SK-N-SH treated with all-trans-retinoic acid at 6 μM for 48 hours (cell line): ENCODE measurements around the gene MRPL12.

ENCODE experiments used
- ATAC-seq: fragments of 200-7000 bp; cut with Tn5 transposase; 3 replicates; pipeline ENCODE4 v1.9.1; 2020; ENCODE audit warnings: mild to moderate bottlenecking, moderate library complexity
- ARNTL ChIP-seq: fragments of 450-650 bp; formaldehyde crosslinking; IDR thresholded peaks from 2 replicates; pipeline ENCODE4 v1.5.0; 2020; ENCODE audit warnings: low read depth, mild to moderate bottlenecking, moderate library complexity, borderline replicate concordance
- BACH2 ChIP-seq: fragments of 250-450 bp; sonication (Bioruptor Pico); IDR thresholded peaks from 2 replicates; pipeline ENCODE4 v1.9.0; 2021; ENCODE audit warnings: mild to moderate bottlenecking, borderline replicate concordance
- CSDC2 ChIP-seq: fragments of 250-450 bp; sonication (Bioruptor Pico); IDR thresholded peaks from 2 replicates; pipeline ENCODE4 v1.5.0; 2020; ENCODE audit warnings: mild to moderate bottlenecking, moderate library complexity
- ESRRG ChIP-seq: fragments of 250-450 bp; sonication (Bioruptor Pico); IDR thresholded peaks from 2 replicates; pipeline ENCODE4 v1.6.1; 2021; ENCODE audit warnings: mild to moderate bottlenecking
- GLIS3 ChIP-seq: fragments of 250-450 bp; sonication (Bioruptor Pico); IDR thresholded peaks from 2 replicates; pipeline ENCODE4 v1.5.0; 2020; ENCODE audit warnings: mild to moderate bottlenecking, moderate library complexity
- ISL1 ChIP-seq: fragments of 250-450 bp; sonication (Bioruptor Pico); IDR thresholded peaks from 2 replicates; pipeline ENCODE4 v2.1.2; 2022; ENCODE audit warnings: mild to moderate bottlenecking, moderate library complexity
- OSR1 ChIP-seq: fragments of 250-450 bp; sonication (Bioruptor Pico); IDR thresholded peaks from 2 replicates; pipeline ENCODE4 v1.8.0; 2022; ENCODE audit warnings: moderate library complexity, mild to moderate bottlenecking, inconsistent platforms
- PPARA ChIP-seq: fragments of 250-450 bp; sonication (Bioruptor Pico); IDR thresholded peaks from 2 replicates; pipeline ENCODE4 v1.5.0; 2020; ENCODE audit warnings: mild to moderate bottlenecking, borderline replicate concordance
- RARB ChIP-seq: fragments of 250-450 bp; sonication (Bioruptor Pico); IDR thresholded peaks from 2 replicates; pipeline ENCODE4 v1.8.0; 2021; ENCODE audit warnings: mild to moderate bottlenecking, moderate library complexity
- TCF4 ChIP-seq: fragments of 250-450 bp; sonication (Bioruptor Pico); IDR thresholded peaks from 2 replicates; pipeline ENCODE4 v1.8.0; 2021; ENCODE audit warnings: mild to moderate bottlenecking, moderate library complexity, borderline replicate concordance
- TOX ChIP-seq: fragments of 250-450 bp; sonication (Bioruptor Pico); IDR thresholded peaks from 2 replicates; pipeline ENCODE4 v1.8.0; 2021; ENCODE audit warnings: mild to moderate bottlenecking, moderate library complexity, borderline replicate concordance
- ZC3H10 ChIP-seq: fragments of 250-450 bp; sonication (Bioruptor Pico); IDR thresholded peaks from 2 replicates; pipeline ENCODE4 v1.5.1; 2021; ENCODE audit warnings: mild to moderate bottlenecking, moderate library complexity
- ZFP3 ChIP-seq: fragments of 250-450 bp; sonication (Bioruptor Pico); IDR thresholded peaks from 2 replicates; pipeline ENCODE4 v1.5.0; 2020; ENCODE audit warnings: mild to moderate bottlenecking, moderate library complexity
- ZFP30 ChIP-seq: fragments of 450-650 bp; formaldehyde crosslinking; IDR thresholded peaks from 2 replicates; pipeline ENCODE4 v1.5.0; 2022; ENCODE audit warnings: mild to moderate bottlenecking, moderate library complexity
- ZNF565 ChIP-seq: fragments of 450-650 bp; formaldehyde crosslinking; conservative IDR thresholded peaks from 2 replicates; pipeline ENCODE4 v1.5.0; 2020; ENCODE audit warnings: low read depth, mild to moderate bottlenecking, moderate library complexity
- ZNF70 ChIP-seq: fragments of 450-650 bp; formaldehyde crosslinking; IDR thresholded peaks from 2 replicates; pipeline ENCODE4 v1.5.0; 2020; ENCODE audit warnings: mild to moderate bottlenecking, moderate library complexity
- TF ChIP-seq, protein P1 (sequence below): fragments of 250-450 bp; sonication (Bioruptor Pico); IDR thresholded peaks from 2 replicates; pipeline ENCODE4 v1.5.1; 2021; ENCODE audit warnings: mild to moderate bottlenecking, moderate library complexity
- TF ChIP-seq, protein P2 (sequence below): fragments of 250-450 bp; sonication (Bioruptor Pico); IDR thresholded peaks from 2 replicates; pipeline ENCODE4 v1.8.0; 2020; ENCODE audit warnings: mild to moderate bottlenecking, moderate library complexity, borderline replicate concordance

MRPL12 gene

DNA sequence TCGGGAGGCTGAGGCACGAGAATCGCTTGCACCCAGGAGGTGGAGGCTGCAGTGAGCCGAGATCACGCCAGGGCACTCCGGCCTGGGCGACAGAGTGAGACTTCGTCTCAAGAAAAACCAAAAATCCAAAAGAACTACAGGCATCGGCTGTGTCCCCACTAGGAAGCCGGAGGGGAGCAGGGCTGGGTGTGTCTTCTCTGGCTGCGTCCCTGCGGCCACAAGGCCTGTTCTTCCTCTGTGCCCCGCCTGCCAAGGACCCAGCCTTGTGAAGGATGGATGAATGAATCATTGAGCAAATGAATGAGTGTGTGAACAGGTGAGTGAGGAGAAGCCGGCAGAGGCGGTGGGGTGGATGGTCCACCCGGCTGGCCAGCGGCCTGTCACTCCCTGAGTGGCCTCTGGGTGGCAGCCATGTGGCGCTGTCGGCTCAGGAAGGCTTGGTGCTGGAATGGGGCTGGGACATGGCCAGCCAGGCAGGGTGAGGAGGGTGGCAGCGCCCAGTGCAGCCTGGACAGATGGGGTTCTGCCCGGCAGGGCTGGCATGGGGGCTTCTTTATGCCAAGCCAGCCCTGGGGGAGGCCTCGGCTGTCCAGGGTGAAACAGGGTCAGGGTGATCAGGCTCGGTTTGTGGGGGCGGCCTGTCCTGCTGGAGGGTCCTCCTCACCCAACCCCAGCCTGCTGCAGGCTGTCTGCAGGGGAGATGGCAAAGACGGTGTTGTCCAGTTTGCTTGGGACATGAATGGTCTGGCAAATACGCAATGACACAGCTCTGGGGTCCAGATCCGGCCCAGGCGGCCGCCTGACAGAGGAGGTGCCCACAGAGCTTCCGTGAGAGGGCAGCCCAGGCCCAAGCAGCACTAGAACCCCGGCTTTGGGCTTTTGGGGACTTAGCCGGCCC, 30.6 kb downstream of the MRPL12 start:
- TF ChIP-seq GLIS3 (CRISPR knock-in tag) (no peak), ZFP30 (CRISPR knock-in tag) (no peak), ESRRG (CRISPR knock-in tag) (no peak), BACH2 (CRISPR knock-in tag) (no peak), ZFP3 (no peak), ZNF70 (CRISPR knock-in tag) (no peak), ZC3H10 (CRISPR knock-in tag) (no peak), OSR1 (CRISPR knock-in tag) (no peak), ZNF565 (CRISPR knock-in tag) (no peak), RARB (CRISPR knock-in tag) (no peak), TCF4 (no peak)
- TF ChIP-seq, protein P1, sequence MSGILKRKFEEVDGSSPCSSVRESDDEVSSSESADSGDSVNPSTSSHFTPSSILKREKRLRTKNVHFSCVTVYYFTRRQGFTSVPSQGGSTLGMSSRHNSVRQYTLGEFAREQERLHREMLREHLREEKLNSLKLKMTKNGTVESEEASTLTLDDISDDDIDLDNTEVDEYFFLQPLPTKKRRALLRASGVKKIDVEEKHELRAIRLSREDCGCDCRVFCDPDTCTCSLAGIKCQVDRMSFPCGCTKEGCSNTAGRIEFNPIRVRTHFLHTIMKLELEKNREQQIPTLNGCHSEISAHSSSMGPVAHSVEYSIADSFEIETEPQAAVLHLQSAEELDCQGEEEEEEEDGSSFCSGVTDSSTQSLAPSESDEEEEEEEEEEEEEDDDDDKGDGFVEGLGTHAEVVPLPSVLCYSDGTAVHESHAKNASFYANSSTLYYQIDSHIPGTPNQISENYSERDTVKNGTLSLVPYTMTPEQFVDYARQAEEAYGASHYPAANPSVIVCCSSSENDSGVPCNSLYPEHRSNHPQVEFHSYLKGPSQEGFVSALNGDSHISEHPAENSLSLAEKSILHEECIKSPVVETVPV (CRISPR knock-in tag): no peak
- TF ChIP-seq, protein P2, sequence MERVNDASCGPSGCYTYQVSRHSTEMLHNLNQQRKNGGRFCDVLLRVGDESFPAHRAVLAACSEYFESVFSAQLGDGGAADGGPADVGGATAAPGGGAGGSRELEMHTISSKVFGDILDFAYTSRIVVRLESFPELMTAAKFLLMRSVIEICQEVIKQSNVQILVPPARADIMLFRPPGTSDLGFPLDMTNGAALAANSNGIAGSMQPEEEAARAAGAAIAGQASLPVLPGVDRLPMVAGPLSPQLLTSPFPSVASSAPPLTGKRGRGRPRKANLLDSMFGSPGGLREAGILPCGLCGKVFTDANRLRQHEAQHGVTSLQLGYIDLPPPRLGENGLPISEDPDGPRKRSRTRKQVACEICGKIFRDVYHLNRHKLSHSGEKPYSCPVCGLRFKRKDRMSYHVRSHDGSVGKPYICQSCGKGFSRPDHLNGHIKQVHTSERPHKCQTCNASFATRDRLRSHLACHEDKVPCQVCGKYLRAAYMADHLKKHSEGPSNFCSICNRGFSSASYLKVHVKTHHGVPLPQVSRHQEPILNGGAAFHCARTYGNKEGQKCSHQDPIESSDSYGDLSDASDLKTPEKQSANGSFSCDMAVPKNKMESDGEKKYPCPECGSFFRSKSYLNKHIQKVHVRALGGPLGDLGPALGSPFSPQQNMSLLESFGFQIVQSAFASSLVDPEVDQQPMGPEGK (CRISPR knock-in tag): no peak
- peak; percentile 95 for ATAC-seq

DNA sequence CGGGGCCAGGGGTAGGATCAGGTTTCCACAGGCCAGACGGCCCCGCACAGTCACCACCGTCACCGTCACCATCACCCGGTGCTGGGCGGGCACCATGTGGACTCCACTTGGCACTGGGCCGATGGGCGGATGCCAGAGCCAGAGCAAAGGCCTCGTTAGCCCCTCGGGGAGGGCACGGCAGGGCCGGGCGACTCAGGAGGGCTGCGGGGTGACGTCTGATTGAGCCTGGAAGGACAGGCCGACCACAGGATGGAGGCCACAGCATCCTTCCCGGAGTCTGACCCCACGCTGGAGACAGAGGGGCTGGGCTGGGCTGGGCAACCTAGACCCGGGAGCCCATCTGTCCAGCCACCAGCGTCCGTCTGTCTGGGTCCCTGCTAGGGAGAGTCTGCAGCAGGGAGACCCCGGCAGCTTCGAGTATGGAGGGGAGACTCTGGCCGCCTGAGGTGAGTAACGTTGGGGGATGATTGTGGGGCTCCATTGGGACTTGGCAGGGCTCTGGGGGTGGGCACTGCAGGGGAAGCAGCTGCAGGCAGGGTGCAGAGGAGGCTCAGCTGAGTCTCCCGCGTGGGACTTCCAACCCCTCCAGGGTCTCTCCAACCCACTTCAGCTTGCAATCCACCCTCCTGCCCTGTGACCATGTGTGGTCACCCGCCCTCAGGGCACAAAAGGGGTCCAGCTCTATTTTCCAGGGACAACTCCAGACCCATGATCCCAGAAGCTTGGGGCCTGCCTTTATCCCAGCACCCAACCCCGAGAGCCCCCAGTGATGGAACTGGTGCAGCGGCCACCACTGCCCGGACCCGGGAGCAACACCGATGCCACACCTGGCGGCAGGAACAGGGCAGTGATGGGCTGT, 31.5 kb downstream of the MRPL12 start:
- ATAC-seq: 0 out of 3 replicates have a peak, but pooled peaks have one; percentile 0

GRCh38 chr17:81735264-81736102, 32.3 kb downstream of the MRPL12 start:
- no peak for TF ChIP-seq ZNF70 (CRISPR knock-in tag)
- TF ChIP-seq TCF4: no peak
- ATAC-seq: peak; percentile 17

More for the DNA sequence above, 31.5 kb downstream of the MRPL12 start:
- TF ChIP-seq ZFP3 (no peak), ARNTL (CRISPR knock-in tag) (no peak), PPARA (CRISPR knock-in tag) (no peak), ESRRG (CRISPR knock-in tag) (no peak), CSDC2 (CRISPR knock-in tag) (no peak), ISL1 (CRISPR knock-in tag) (no peak), ZNF565 (CRISPR knock-in tag) (no peak), RARB (CRISPR knock-in tag) (no peak), ZFP30 (CRISPR knock-in tag) (no peak), GLIS3 (CRISPR knock-in tag) (no peak), TOX (CRISPR knock-in tag) (no peak)
- TF ChIP-seq, protein P2 (CRISPR knock-in tag): no peak
- TF ChIP-seq, protein P1 (CRISPR knock-in tag): no peak
- TF ChIP-seq, all 23 proteins: peak for 0
